CD4-positive, alpha-beta T cell treated with Interleukin-15 for 1 hour (primary cell): ENCODE data around the gene LPAR5.
"Not testable (repeated sequence)": the region's sequence is repeated elsewhere in the genome, so short reads cannot be mapped to it uniquely, and the experiment has no call there.

Source experiments
- DNase-seq: peaks from one replicate; pipeline ENCODE4 v3.0.0-alpha.2; 2020

Gene LPAR5

DNA sequence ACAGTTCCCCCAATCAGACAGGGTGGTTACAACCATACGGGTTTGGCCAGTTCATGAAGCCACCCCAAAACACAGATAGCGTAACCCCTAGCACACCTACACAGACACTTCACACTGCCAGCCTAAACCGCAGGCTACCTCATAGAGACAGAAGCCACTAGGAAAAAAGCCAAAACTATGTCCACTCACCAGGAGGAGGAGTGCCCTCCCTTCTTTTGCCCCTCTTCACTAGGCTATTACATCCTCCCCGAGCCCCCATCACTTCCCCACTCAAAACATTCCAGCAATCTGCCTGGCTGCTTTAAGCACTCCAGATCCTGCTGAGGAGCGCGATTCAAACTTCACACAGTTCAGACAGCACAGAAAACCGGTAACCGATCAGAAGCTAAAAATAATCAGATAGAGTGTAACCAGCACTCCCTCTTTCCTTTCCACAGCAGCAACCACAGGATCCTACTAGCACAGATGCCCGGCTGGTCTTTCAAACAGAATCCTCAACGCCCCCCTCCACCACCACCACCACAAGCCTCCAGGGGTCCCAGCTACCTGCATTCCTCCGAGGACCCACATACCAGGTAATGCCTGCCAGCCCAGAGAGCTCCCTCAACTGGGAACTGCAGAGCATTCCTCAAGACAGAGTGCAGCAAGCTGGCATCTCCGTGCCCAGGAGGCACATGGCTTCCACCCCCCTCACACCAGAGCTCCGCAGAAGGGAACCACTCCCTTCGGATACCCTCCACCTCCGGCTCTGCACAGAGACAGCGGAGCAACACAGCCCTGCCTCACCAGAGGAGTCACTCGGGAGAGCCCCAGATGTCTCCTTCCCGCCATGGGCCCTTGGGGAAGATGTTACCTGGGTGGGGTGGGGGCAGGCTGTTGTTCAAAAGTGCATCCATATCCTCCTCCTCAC is 30.1 kb downstream of the LPAR5 start:
- DNase-seq, result peak; percentile 56

DNA sequence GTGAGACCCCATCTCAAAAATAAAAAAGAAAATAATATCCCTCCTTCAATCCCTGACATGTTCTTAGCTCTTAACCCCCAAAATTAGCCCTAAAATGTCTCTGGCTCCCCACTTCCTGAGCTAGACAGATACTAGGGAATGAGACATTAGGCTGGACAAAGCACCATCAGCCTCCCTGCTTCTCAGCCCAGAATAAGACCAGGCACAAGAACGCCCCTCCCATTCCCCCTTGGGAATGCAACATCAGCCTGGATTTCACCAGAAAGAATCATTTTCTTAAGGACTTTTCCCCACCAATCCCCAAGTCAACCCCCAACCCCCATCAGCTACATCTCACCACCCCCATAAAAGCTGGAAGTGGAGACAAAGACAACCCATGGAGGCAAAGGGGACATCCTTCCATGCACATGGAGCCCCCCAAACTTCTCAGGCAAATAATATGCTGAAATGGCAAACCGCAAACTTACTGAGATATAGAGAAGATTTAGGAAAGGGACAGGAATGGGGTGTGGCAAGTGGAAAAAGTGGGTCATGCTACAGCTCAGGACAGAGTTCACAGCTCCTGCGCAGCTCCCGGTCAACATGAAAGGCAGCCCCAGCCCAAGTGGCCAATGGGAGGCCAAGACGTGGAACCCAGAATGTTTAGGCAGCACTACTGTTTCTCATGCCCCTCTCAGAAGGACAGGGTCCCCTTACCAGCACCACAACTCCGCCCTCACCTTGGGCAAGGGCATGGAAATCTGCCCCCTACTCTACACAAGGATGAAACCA is 31.3 kb downstream of the LPAR5 start:
- DNase-seq, result no peak

DNA sequence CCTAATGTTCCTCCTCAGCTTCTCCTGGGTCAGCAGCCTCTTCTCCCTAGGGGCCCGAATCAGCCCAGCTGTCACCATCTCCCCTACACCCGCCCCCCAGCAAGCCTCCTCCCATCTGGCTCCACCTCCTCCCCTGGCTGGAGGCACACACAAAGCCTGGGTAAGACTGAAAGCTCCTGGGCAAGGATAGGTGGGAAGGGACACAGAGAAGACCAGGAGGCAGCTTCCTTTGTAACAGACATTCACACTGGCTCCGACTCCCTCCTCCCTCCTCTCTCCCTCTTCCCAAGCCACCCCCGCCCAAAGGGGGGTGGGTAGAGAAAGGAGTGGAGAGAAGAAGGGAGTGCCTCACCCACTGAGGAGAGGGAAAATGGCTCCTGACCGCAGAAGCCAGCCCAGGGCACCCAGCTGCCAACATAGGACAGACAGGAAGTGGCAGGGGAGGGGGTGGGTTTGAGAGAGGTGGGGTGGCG is 32.6 kb downstream of the LPAR5 start:
- peak; percentile 48 for DNase-seq

DNA sequence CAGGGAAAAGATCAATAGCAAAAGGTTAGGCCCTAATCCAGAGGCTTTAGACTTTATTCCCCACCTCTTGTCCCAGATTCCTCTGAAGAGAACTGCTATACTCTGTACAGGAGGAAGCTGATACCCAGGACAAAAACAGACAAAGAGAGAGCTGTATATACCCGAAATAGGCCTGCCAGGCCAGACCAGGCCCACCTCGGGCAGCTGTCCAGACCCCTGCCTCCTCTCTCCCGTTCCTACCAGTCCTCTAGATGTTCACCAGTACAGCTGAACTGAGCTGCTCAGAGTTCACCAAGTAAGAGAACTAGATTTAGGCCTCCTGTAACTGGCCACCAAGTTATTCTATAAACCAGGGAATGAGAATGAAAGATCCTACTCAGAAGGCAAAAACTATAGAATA is 33.2 kb downstream of the LPAR5 start:
- no peak for DNase-seq

DNA sequence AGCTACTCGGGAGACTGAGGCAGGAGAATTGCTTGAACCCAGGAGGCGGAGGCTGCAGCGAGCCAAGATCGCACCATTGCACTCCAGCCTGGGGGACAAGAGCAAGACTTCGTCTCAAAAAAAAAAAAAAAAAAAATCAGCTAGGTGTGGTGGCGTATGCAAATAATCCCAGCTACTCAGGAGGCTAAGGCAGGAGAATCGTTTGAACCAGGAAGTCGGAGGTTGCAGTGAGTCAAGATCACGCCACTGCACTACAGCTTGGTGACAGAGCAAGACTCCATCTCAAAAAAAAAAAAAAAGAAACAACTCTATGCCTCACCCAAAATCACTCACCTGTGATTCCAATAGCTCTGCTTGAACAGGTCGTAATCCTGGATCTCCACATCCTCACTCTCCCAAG is 40.1 kb downstream of the LPAR5 start:
- not testable (repeated sequence) for DNase-seq

DNA sequence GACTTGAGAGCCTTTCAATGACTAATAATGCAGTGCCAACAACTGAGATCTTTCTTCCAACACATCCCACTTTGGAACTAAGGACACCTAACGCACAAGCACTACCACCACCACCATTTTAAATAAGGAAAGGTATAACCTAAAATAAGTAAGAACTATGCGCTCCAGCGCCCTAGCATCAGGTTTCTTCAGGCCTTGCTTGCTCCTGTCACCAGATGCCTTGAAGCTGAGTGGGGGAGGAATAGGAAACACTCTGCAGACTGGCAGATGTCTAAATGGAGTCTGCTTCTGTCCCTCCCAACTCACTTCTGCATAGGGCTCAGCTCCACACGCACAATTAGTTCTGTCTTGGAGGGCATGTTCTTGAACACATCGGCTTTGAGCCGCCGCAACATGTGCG is 43.7 kb downstream of the LPAR5 start:
- no peak for DNase-seq

DNA sequence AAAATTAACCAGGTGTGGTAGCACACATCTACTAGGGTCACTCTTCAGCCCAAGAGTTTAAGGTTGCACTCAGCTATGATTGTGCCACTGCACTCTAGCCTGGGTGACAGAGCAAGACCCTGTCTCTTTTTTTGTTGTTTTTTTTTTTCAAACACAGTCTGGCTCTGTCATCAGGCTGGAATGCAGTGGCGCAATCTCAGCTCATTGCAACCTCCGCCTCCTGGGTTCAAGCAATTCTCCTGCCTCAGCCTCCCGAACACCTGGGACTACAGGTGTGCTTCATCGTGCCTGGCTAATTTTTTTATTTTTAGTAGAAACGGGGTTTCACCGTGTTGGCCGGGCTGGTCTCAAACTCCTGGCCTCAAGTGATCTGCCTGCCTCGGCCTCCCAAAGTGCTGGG is 49.2 kb downstream of the LPAR5 start:
- not testable (repeated sequence) for DNase-seq

DNA sequence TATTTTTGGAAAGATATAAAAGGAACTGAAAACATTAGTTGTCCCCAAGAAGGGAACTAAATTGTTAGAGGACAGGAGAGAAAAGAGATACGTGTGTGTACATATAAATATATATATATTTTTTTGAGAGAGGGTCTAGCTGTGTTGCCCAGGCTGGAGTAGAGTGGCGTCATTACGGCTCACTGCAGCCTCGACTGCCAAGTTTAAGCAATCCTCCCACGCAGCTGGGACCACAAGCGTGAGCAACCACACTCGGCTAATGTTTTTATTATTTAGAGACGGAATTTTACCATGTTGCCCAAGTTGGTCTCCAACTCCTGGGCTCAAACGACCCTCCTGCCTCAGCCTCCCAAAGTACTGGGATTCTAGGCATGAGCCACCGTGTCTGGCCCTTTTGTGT is 51.5 kb downstream of the LPAR5 start:
- no peak for DNase-seq

DNA sequence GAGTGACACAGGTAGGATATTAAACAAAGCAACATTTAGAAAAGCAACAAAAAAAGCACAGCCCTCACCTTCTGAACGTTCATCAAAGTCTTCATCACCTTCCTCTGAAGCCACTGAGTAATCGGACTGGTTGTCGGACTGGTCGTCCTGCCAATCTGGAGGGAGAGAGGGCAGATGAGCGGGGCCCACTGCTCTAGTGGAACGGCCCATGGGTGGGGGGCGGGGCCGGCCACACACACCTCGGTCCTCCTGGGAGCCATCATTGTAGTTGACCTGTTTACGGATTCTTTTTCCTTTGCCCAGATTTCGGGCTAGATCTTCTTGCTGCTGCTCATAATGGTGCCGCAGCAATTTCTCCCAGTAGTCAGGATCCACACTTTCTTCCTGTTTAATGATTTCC is 52.8 kb downstream of the LPAR5 start:
- no peak for DNase-seq

DNA sequence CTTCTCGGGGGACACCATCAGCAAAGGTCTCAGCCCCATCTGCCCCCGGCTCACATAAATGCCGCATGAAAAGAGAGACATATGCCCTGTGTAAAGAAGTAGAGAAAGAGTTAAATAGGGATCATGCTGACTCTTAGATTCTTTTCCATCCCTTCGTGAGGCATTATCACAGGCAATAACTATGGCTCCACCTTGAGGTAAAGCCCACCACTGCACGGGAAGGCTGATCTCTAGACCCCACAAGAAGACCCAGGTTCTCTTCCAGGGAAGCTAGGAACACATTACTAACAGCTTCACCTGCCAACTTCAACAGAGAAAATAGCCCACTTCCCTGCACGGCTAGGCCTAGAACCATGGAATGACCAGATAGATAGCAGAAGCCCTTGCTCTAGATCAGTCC is 53.6 kb downstream of the LPAR5 start:
- no peak for DNase-seq

DNA sequence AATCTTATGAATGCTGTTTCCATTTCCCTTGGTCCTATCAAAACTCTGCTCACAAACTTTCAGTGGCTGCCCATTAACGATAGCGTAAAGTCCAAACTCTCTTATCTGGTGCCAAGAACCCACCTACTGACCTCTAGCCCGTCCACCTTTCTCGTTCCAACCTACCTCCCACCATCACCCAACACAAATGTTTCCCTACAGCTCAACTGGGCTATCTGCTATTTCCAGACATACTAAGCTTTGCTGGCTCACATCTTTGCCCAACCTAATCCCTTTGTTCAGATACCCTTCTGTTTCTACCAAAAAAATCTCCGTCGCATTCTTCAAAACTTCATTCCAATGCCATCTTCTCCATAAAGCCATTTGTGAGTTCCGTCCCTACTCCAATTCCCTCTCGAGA is 60.1 kb downstream of the LPAR5 start:
- DNase-seq, result no peak

DNA sequence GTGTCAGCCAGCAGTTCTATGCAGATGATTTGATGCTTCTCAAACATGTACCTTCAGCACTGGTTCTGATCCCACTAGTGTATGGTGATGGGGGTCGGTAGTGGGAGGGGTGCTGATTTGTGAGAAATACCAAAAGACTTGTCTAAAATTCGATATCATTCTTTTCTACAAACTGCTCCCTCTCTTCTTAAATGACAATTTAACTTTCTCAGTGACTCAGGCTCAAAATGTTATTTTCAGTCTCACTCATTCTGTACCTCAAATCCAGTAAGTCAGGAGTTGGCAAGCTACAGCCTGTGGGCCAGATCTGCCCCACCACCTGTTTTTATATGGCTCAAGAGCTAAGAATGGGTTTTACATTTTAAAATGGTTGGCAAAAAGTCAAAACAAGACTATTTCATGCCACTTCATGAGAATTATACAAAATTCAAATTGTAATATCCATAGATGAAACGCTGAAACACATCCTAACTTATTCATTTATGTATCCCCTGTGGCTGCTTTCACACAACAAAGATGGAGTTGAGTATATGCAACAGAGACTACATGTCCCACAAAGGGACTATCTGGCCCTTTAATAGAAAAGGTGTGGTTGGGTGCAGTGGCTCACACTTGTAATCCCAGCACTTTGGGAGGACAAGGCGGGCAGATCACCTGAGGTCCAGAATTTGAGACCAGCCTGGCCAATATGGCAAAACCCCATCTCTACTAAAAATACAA is 61.0 kb downstream of the LPAR5 start:
- no peak for DNase-seq

DNA sequence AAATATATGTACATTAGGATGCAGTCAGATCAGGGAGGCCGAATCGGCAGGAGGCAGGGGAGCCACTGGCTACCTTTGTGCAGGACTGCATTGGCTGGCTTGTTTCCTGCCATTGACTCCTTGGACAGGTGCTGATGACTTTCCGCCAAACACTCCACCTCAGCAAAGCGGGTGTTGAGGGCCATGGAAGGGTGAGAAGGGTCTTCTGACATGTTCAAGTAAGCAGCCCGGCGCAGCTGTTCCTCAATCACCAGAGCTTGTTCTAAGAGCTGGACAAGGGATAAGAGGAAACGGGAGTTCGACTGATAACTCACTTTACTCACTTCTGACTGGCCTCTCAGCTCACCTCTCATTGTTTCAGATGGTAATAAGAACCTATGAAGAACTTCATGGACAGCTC is 62.8 kb downstream of the LPAR5 start:
- DNase-seq, result no peak

DNA sequence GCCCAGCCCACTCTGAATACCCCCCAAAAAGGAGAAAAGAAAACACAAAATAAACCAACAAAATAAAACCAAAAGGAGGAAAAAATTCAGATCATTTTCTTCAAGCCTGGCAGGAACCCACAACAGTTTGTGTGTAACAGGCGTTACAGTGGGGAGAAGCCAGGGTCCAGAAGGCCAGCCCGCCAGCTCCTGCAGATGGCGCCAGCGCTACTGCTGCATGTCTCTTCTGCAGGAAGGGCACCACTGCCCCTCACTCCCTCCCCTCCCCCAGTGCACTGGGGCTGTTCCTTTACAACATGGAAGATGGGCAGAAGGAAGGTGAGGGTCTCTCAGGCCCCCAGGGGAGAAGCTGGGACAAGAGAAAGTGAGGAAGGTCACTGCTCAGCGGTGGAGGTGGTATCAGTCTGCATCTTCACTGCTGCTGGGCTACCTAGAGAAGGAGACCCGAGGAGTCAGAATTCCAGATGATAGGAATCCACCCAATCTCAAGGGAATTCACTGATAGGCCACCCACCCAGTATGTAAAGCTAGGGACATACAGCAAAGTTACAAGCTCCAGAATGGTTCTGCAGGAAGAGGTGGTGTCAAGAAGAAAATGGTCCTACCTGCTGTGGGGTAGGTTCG is 65.4 kb downstream of the LPAR5 start:
- DNase-seq, result peak; percentile 54

DNA sequence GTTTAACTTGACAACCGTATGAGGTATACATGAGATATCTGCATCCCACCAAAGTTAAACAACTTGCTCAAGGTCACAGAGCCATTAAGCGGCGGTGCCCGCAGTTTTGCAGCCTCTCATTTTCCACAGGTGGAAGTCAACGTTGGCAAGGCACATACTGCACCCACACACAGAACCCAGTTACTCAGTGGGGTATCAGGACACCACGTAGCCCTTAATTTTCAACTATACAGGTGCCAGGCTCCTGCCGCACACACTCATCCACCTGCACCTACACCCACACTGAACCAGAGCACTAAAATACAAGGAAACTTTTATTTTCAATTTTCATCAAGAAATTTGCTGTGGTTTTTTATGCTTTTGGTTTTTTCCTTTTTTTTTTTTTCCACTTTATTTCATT is 66.0 kb downstream of the LPAR5 start:
- DNase-seq, result no peak

DNA sequence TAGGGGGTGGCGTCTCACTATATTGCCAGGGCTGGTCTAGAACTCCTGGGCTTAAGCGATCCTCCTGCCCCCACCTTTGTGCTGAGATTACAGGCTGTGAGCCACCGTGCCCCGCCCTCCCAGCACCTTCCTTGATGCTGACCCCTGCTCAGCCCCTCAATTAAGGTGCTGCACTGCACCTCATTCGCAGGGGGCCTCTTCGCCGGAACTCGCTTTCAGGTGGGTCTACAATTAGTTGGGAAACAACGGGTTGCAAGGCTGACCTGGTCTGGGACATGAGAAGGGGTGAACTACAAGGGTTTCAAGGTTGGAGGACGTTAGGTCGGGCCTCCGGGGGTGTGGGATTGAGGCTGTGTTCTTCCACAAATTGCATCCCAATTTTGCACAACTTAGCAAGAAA is 66.4 kb downstream of the LPAR5 start:
- DNase-seq, result no peak
